HepG2 (cell line): Measurements from ENCODE around the gene METTL16. TPM values are rescaled to one million over a fixed set of nuclear protein-coding genes. Genes with fewer than 3 reads are reported as not detected.

ENCODE experiments used
- ATAC-seq: fragments of 200-7000 bp; cut with Tn5 transposase; 3 replicates; pipeline ENCODE4 v1.9.1; 2020; ENCODE audit warnings: mild to moderate bottlenecking, moderate library complexity
- BruUV-seq: library from RNA; stranded (reverse); fragments of 400-500 nt; replicated peaks from 2 replicates; lab custom pipeline; 2021; lab: Mats Ljungman, UMichigan
- CTCF ChIA-PET: fragments of 300-600 bp; formaldehyde crosslinking; extraction: SDS; loops from one replicate; lab custom pipeline; 2021; ENCODE audit warnings: low total read pairs, inconsistent platforms, low intra/inter-chr PET ratio; lab: Yijun Ruan, JAX
- POLR2A ChIA-PET: fragments of 350-600 bp; sonication (Branson Sonifier 250); formaldehyde crosslinking; loops from one replicate; lab custom pipeline; 2020; ENCODE audit warnings: antibody characterized with exemption, inconsistent platforms; lab: Yijun Ruan, JAX
- DNase-seq: peaks from one replicate; pipeline ENCODE4 v3.0.0-alpha.2; 2015; ENCODE audit warnings: low spot score
- FAIRE-seq: peaks from 3 replicates; lab custom pipeline; 2011; peaks lifted over from hg19 to GRCh38; lab: Jason Lieb, UNC
- H2AFZ ChIP-seq: one replicate; pipeline ENCODE4 v1.6.1; 2011; ENCODE audit warnings: low read length, inconsistent platforms
- H3K27ac ChIP-seq: fragments of 300-600 bp; 3 replicates; pipeline ENCODE4 v1.8.0; 2011; ENCODE audit warnings: mixed run types, mild to moderate bottlenecking, mixed read lengths, low read length, inconsistent platforms; ENCODE audit not compliant: insufficient read depth; ENCODE audit errors: extremely low read length
- H3K27me3 ChIP-seq, 2 experiments: fragments of 200-600 bp in 1 of 2; 2 replicates in 1 of 2; 3 replicates in 1 of 2; pipeline versions ENCODE4 v1.6.0 to v1.8.0; 2011; ENCODE audit warnings: low read length in 2 of 2, mild to moderate bottlenecking in 2 of 2, moderate library complexity in 2 of 2, inconsistent platforms in 1 of 2; ENCODE audit not compliant: insufficient read depth in 2 of 2, control insufficient read depth in 1 of 2
- H3K36me3 ChIP-seq, 2 experiments: fragments of 200-600 bp in 1 of 2; replicated peaks in 1 of 2; 2 replicates in 1 of 2; 3 replicates in 1 of 2; pipeline versions ENCODE4 v1.5.1 to v1.8.0; 2011; ENCODE audit warnings: low read length in 2 of 2, inconsistent platforms in 1 of 2; ENCODE audit not compliant: insufficient read depth in 2 of 2, control insufficient read depth in 1 of 2
- H3K4me1 ChIP-seq: 2 replicates; pipeline ENCODE4 v1.5.1; 2012; ENCODE audit warnings: low read length, inconsistent platforms; ENCODE audit not compliant: insufficient read depth
- H3K4me2 ChIP-seq: 2 replicates; pipeline ENCODE4 v1.6.0; 2011; ENCODE audit warnings: low read depth, low read length, inconsistent platforms
- H3K4me3 ChIP-seq, 3 experiments: fragments of 200-600 bp in 1 of 3; sonication (generic), shearing (Covaris generic) in 1 of 3; replicated peaks in 1 of 3; 2 replicates each; pipeline ENCODE4 v1.5.1; 2011 to 2016; ENCODE audit warnings: low read length in 3 of 3, inconsistent platforms in 2 of 3, low read depth in 2 of 3, mild to moderate bottlenecking in 2 of 3, control low read depth in 1 of 3, mixed read lengths in 1 of 3; ENCODE audit not compliant: insufficient read depth in 1 of 3
- H3K79me2 ChIP-seq: one replicate; pipeline ENCODE4 v1.6.1; 2011; ENCODE audit warnings: low read length, inconsistent platforms; ENCODE audit not compliant: insufficient read depth
- H3K9ac ChIP-seq: 2 replicates; pipeline ENCODE4 v1.6.0; 2011; ENCODE audit warnings: mild to moderate bottlenecking, low read depth, low read length, inconsistent platforms; ENCODE audit not compliant: insufficient read depth
- H3K9me3 ChIP-seq: 2 replicates; pipeline ENCODE4 v1.5.1; 2012; ENCODE audit warnings: mild to moderate bottlenecking, low read length
- H4K20me1 ChIP-seq: 2 replicates; pipeline ENCODE4 v1.6.0; 2011; ENCODE audit warnings: inconsistent platforms, mild to moderate bottlenecking, low read length, moderate library complexity; ENCODE audit not compliant: insufficient read depth
- HOXA9 ChIP-seq: sonication (generic); formaldehyde crosslinking; IDR thresholded peaks from 2 replicates; pipeline ENCODE4 v1.8.1; 2022; ENCODE audit warnings: missing genetic modification reagents, mild to moderate bottlenecking, moderate library complexity, borderline replicate concordance
- LCORL ChIP-seq, 2 experiments: fragments of 450-650 bp in 1 of 2; sonication (generic) in 1 of 2; formaldehyde crosslinking in 1 of 2; IDR thresholded peaks; 2 replicates each; pipeline versions ENCODE4 v1.5.0 to v1.6.1; 2017 to 2020; ENCODE audit warnings: antibody characterized with exemption in 1 of 2, missing genetic modification reagents in 1 of 2
- NFIC ChIP-seq: IDR thresholded peaks from 2 replicates; pipeline ENCODE4 v1.6.1; 2012; ENCODE audit warnings: mild to moderate bottlenecking, low read length, inconsistent platforms
- NR1H2 ChIP-seq: sonication (generic); formaldehyde crosslinking; IDR thresholded peaks from 2 replicates; pipeline ENCODE4 v1.8.1; 2022; ENCODE audit warnings: low read depth, missing genetic modification reagents, borderline replicate concordance
- TCF12 ChIP-seq, 2 experiments: fragments of 450-650 bp in 1 of 2; sonication (generic) in 1 of 2; formaldehyde crosslinking in 1 of 2; IDR thresholded peaks; 2 replicates each; pipeline versions ENCODE4 v1.6.1 to v1.8.0; 2017 to 2022; ENCODE audit warnings: antibody characterized with exemption in 1 of 2, mild to moderate bottlenecking in 1 of 2, missing genetic modification reagents in 1 of 2, moderate library complexity in 1 of 2
- ZBTB7A ChIP-seq: sonication (generic); formaldehyde crosslinking; IDR thresholded peaks from 2 replicates; pipeline ENCODE4 v1.8.0; 2022; ENCODE audit warnings: mild to moderate bottlenecking, missing genetic modification reagents
- ZNF564 ChIP-seq: sonication (generic); formaldehyde crosslinking; IDR thresholded peaks from 2 replicates; pipeline ENCODE4 v1.8.1; 2023; ENCODE audit warnings: mild to moderate bottlenecking, missing genetic modification reagents
- ZNF629 ChIP-seq: sonication (generic); formaldehyde crosslinking; conservative IDR thresholded peaks from 2 replicates; pipeline ENCODE4 v1.5.0; 2020; ENCODE audit warnings: missing genetic modification reagents
- WGBS: methylation state at CpG from one replicate; pipeline ENCODE4 v1.1.6; 2017; ENCODE audit warnings: low lambda C conversion rate; 5-methylcytosine and 5-hydroxymethylcytosine counted together
- in situ Hi-C: cut with HindIII; loops from 2 replicates; pipeline ENCODE4 v1.10.0; 2017; ENCODE audit warnings: low pct_unique_long_range_greater_than_20kb; ENCODE audit not compliant: extremely low pct_ligation_motif_present
- intact Hi-C: fragments of 100-400 bp; cut with micrococcal nuclease; formaldehyde crosslinking; loops from one replicate; pipeline ENCODE4 v1.10.0; 2022; ENCODE audit not compliant: unreplicated experiment
- polyA plus RNA-seq, 8 experiments: library from polyadenylated mRNA; depleted of rRNA in 3 of 8; stranded (reverse) in 7 of 8; unstranded in 1 of 8; fragments of >200 nt; fragmentation: Illumina TruSeq in 4 of 8; extraction: Trizol in 4 of 8; gene quantifications; 2 replicates each; pipeline versions ENCODE4 v1.2.1 to v1.2.3, GENCODE V29; 2011 to 2016; ENCODE audit warnings: low read depth in 4 of 8, missing spikeins in 1 of 8, mixed read lengths in 1 of 8; ENCODE audit not compliant: insufficient read depth in 1 of 8
- total RNA-seq, 5 experiments: library from RNA; depleted of rRNA; stranded (reverse); fragments of >200 nt; fragmentation: Illumina TruSeq; extraction: Trizol; gene quantifications; 2 replicates each; pipeline ENCODE4 v1.2.3, GENCODE V29; 2016; ENCODE audit warnings: low read depth in 1 of 5

METTL16 gene
- total and polyA plus RNA-seq, 2 of the 13 experiments (the other 11 are each of a cell fraction or from before 2014, with no cell fraction given): 11.6 to 18.5 TPM

- no peak overlapping the region for H3K9ac ChIP-seq
- no peak for DNase-seq
- no peaks in the 10 kb centered on the region for H4K20me1 ChIP-seq
- no peak for TF ChIP-seq NFIC
- no peak for TF ChIP-seq ZBTB7A
- no peak for TF ChIP-seq ZNF564 (CRISPR knock-in tag)
- TF ChIP-seq NR1H2 (CRISPR knock-in tag): no peak
- TF ChIP-seq TCF12 (IDR thresholded peaks at IDR 0.05): no peak
- TF ChIP-seq TCF12 (CRISPR knock-in tag; IDR thresholded peaks at IDR 0.05): no peak
- TF ChIP-seq, all 625 proteins: peak for 0
- no peak overlapping the region for H3K4me2 ChIP-seq
- intact Hi-C loops: no loop called here
- no peak overlapping the region for H2AFZ ChIP-seq
- ChIA-PET POLR2A (no interaction called here), CTCF (no interaction called here)
- FAIRE-seq (no peak), ATAC-seq (no peak)
- no peaks in the 10 kb centered on the region for H3K9me3 ChIP-seq
- 96% methylated on average over 9 of the region's 26 CpGs for whole genome bisulfite sequencing
- no peak overlapping the region for H3K27ac ChIP-seq
- no TSS peak for BruUV-seq
- no peaks in the 10 kb centered on the region for H3K27me3 ChIP-seq
- H3K36me3 ChIP-seq: peaks cover 7% of the 10 kb centered on the region in 2 experiments; a peak in 3 of 5 replicates
- no peaks in the 10 kb centered on the region for H3K79me2 ChIP-seq
- in situ Hi-C loops: no loop called here
- H3K4me3 ChIP-seq: no peak overlapping the region
- no peaks in the 10 kb centered on the region for H3K4me1 ChIP-seq
Observed at GRCh38 chr17:2372180-2372579, 139.5 kb downstream of the METTL16 start.

GRCh38 chr17:2371183-2372130, 140.2 kb downstream of the METTL16 start:
- H3K9ac ChIP-seq: no peak overlapping the region
- no peak overlapping the region for H3K4me2 ChIP-seq
- 95% methylated on average over 20 of the region's 30 CpGs for WGBS
- H3K27ac ChIP-seq: no peak overlapping the region
- H4K20me1 ChIP-seq: no peaks in the 10 kb centered on the region
- no peak overlapping the region for H3K4me3 ChIP-seq
- no peak for DNase-seq
- intact Hi-C loops (no loop called here), in situ Hi-C loops (no loop called here)
- ATAC-seq: no peak
- peaks cover 7 to 10% of the 10 kb centered on the region in 2 experiments; a peak in 3 of 5 replicates for H3K36me3 ChIP-seq
- TF ChIP-seq ZNF629 (CRISPR knock-in tag) (peak; percentile 89), LCORL (IDR thresholded peaks at IDR 0.05) (no peak), LCORL (CRISPR knock-in tag; IDR thresholded peaks at IDR 0.05) (no peak), HOXA9 (no peak)
- no peaks in the 10 kb centered on the region for H3K4me1 ChIP-seq
- H3K27me3 ChIP-seq: no peaks in the 10 kb centered on the region
- no peak overlapping the region for H2AFZ ChIP-seq
- BruUV-seq: no TSS peak
- H3K9me3 ChIP-seq: no peaks in the 10 kb centered on the region
- ChIA-PET POLR2A (no interaction called here), CTCF (no interaction called here)
- no peaks in the 10 kb centered on the region for H3K79me2 ChIP-seq
- FAIRE-seq: no peak
